Left colon (tissue), 2 donors: ENCODE results near the gene PCNX1. TPM values are rescaled to one million over a fixed set of nuclear protein-coding genes. Genes with fewer than 3 reads are reported as not detected.

ENCODE experiments used
- ATAC-seq: fragments of 200-7000 bp; cut with Tn5 transposase; one replicate; pipeline ENCODE4 v1.9.1; 2020; ENCODE audit warnings: mild to moderate bottlenecking, moderate library complexity
- DNase-seq, 2 donors: peaks; one replicate each; pipeline ENCODE4 v3.0.0-alpha.2; 2020
- intact Hi-C, 2 donors: fragments of 100-400 bp; cut with DNase I in 1 of 2; cut with micrococcal nuclease in 1 of 2; formaldehyde crosslinking; loops; one replicate each; pipeline versions ENCODE4 v1.11.2 to v1.14.0; 2022; cut with DNase I, micrococcal nuclease
- total RNA-seq, 2 donors: library from RNA; stranded (reverse); fragmentation: NEBNext Ultra II Directional; extraction: Animal tissue kit (Norgen Biotek cat#: 25700); gene quantifications; one replicate each; pipeline ENCODE4 v1.2.1, GENCODE V29; 2021
- donor health status: DM: no; HTN: no; CAD: no.
- donor health status: DM: yes; HTN: yes; CAD: no.

Gene PCNX1
- total RNA-seq, 2 donors from 2014 or later: 24.5 to 32.8 TPM

DNA sequence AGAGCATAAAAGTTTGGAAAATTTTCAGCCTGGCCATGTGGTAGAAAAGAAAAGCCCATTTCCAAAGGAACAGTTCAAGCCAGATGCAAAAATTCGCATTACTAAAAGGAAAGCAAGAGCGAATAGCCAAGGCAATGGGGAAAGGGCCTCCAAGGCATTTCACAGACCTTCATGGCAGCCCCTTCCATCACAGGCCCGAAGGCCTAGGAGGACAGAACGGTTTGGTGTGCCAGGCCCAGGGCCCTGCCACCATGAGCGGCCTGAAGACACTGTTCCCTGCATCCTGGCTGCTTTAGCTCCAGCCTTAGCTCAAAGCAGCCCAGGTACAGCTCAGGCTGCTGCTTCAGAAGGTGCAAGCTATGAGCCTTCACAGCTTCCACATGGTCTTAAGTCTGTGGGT lies 243.5 kb downstream of the PCNX1 start:
- intact Hi-C loops: loop anchor here in 1 of 2 donors (5.0 to 10.0 kb wide), 2 partner anchors 164 to 772 kb away; no protein-coding TSS in a partner anchor
- no peak for ATAC-seq

GRCh38 chr14:71155743-71156142 lies 248.5 kb downstream of the PCNX1 start:
- no peak for ATAC-seq
- DNase-seq: no peak
- intact Hi-C loops: loop anchor here in 1 of 2 donors (10.0 kb wide), 1 partner anchor 159 kb away; no protein-coding TSS in a partner anchor

More for the DNA sequence above, 243.5 kb downstream of the PCNX1 start:
- DNase-seq: no peak

DNA sequence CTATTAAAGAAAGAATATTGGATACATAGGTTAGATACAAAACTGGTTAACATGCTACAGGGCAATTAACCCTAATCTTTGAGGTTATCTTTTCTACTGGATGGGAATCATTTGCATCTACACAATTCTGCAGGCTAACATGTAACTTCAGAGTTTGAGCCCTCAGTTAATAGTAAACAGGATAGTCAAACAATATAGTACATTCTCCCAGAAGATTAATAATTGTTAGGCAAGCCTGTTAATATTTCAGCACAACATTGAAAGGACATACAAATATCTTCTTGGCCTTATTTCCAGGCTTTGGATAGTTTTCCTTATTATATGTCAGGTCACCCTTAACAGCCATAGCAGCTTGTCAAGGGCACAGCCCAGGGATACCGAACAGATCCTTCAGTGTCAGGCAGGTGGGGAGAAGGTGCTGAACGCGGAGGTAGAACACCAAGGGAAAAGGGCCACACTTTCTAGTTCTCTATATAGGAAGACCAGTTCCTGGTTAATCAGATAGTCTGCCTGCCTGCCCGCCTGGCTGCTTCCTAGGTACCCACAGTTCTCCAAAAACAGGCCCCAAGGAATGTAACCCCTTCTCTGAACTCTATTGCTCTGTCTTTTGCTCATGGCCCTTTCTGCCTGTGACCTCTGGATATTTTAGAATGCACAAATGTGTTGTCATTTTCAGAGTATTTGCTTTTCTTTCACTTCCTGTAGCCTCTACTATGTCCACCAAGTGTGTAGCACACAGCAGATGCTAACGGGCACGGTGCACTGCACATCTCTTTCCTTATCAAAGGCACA lies 256.0 kb downstream of the PCNX1 start:
- DNase-seq (no peak), ATAC-seq (no peak)
- intact Hi-C loops: no loop called here

DNA sequence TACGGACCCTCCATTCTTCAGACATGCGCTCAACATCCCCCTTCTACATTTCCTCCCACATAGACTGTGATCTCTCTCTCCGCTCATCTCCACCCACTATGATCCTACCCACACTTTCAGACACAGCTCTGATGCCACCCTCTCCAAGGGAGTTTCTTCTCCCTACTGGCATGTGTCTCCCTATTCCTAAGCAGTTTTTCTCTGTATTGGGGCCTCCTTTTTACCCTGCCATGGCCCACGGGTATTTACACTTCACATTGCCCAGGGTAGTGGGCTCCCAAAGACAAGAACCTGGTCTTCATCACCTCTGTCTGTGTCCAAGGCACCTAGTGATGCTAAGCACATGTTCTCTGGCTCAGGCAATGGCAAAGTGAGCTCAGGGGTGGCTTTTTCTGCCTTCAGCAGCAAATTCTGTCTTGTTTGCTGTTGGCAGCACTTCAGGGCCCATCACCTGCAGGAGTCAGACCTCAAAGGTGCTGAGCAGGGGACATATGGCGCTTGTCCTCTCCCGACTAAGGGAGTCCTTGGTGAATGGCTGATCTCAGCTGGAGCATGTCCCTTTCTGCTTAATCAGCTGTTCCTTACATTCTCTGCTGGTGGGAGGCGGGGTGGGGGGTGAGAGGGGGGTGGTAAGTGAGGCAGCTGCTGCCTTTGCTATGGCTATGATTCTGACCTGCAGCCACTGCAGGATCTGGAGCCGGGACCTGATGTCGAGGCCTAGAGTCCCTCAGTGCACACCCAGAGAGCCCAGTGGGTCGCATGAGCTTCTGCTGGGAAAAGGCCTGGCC lies 256.8 kb downstream of the PCNX1 start:
- DNase-seq: no peak

More for the DNA sequence above, 256.8 kb downstream of the PCNX1 start:
- intact Hi-C loops: no loop called here
- ATAC-seq: no peak

Other genes with a start within 250 kb of the PCNX1 start
- gene MAP3K9, start 97.9 kb upstream of the PCNX1 start, total RNA-seq: 10 to 100 TPM; 10.0 to 12.4 TPM